Peyer's patch (tissue), 4 donors: ENCODE data around the gene RNF217.

Source experiments
- POLR2A ChIP-seq, 2 donors: fragments of 450-650 bp; IDR thresholded peaks; one replicate each; pipeline ENCODE4 v1.5.1; 2017; ENCODE audit warnings: antibody characterized with exemption in 2 of 2, mild to moderate bottlenecking in 2 of 2, moderate library complexity in 2 of 2
- TF ChIP-seq, protein P1 (sequence below), 6 experiments: fragments of 450-650 bp in 4 of 6; fragments of 200-600 bp in 2 of 6; sonication (generic) in 1 of 6; IDR thresholded peaks; one replicate each; pipeline ENCODE4 v1.5.1; 2017 to 2019; ENCODE audit warnings: antibody characterized with exemption in 6 of 6, mild to moderate bottlenecking in 3 of 6, moderate library complexity in 1 of 6

GRCh38 chr6:124960757-124961463, 1.3 kb upstream of the RNF217 start:
- TF ChIP-seq, protein P1, sequence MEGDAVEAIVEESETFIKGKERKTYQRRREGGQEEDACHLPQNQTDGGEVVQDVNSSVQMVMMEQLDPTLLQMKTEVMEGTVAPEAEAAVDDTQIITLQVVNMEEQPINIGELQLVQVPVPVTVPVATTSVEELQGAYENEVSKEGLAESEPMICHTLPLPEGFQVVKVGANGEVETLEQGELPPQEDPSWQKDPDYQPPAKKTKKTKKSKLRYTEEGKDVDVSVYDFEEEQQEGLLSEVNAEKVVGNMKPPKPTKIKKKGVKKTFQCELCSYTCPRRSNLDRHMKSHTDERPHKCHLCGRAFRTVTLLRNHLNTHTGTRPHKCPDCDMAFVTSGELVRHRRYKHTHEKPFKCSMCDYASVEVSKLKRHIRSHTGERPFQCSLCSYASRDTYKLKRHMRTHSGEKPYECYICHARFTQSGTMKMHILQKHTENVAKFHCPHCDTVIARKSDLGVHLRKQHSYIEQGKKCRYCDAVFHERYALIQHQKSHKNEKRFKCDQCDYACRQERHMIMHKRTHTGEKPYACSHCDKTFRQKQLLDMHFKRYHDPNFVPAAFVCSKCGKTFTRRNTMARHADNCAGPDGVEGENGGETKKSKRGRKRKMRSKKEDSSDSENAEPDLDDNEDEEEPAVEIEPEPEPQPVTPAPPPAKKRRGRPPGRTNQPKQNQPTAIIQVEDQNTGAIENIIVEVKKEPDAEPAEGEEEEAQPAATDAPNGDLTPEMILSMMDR (IDR thresholded peaks at IDR 0.05), result no peak
- TF ChIP-seq POLR2A (IDR thresholded peaks at IDR 0.05), result no peak
